ENCODE measurements around the gene RCC2. TPM values are rescaled to one million over a fixed set of nuclear protein-coding genes. Genes with fewer than 3 reads are reported as not detected.
"Not testable (repeated sequence)": the region's sequence is repeated elsewhere in the genome, so short reads cannot be mapped to it uniquely, and the experiment has no call there.

Gene RCC2
- total RNA-seq, 1 donor from 2014 or later, result 65.8 TPM

DNA sequence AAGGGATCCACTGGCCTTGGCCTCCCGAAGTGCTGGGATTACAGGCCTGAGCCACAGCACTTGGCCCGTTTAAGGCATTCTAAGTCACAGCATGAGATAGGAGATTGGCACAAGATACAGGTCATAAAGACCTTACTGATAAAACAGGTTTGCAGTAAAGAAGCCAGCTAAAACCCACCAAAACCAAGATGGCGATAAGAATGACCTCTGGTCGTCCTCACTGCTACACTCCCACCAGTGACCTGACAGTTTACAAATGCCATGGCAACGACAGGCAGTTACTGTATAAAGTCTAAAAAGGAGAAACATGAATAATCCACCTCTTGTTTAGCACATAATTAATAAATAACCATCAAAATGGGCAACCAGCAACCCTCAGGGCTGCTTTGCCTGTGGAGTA, 33.3 kb upstream of the RCC2 start:
- H3K9me3 ChIP-seq, result no peaks in the 10 kb centered on the region
- H3K27ac ChIP-seq, result no peak overlapping the region
- TF ChIP-seq, protein P1, sequence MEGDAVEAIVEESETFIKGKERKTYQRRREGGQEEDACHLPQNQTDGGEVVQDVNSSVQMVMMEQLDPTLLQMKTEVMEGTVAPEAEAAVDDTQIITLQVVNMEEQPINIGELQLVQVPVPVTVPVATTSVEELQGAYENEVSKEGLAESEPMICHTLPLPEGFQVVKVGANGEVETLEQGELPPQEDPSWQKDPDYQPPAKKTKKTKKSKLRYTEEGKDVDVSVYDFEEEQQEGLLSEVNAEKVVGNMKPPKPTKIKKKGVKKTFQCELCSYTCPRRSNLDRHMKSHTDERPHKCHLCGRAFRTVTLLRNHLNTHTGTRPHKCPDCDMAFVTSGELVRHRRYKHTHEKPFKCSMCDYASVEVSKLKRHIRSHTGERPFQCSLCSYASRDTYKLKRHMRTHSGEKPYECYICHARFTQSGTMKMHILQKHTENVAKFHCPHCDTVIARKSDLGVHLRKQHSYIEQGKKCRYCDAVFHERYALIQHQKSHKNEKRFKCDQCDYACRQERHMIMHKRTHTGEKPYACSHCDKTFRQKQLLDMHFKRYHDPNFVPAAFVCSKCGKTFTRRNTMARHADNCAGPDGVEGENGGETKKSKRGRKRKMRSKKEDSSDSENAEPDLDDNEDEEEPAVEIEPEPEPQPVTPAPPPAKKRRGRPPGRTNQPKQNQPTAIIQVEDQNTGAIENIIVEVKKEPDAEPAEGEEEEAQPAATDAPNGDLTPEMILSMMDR (IDR thresholded peaks at IDR 0.05), result no peak
- ATAC-seq (no peak), DNase-seq (no peak)
- no peaks in the 10 kb centered on the region for H3K27me3 ChIP-seq (ENCODE audit: low read depth)
- H3K36me3 ChIP-seq, result no peaks in the 10 kb centered on the region
- no peak overlapping the region for H3K4me3 ChIP-seq
- intact Hi-C loops (cut with DNase I), result no loop called here
- H3K4me1 ChIP-seq, result no peaks in the 10 kb centered on the region

DNA sequence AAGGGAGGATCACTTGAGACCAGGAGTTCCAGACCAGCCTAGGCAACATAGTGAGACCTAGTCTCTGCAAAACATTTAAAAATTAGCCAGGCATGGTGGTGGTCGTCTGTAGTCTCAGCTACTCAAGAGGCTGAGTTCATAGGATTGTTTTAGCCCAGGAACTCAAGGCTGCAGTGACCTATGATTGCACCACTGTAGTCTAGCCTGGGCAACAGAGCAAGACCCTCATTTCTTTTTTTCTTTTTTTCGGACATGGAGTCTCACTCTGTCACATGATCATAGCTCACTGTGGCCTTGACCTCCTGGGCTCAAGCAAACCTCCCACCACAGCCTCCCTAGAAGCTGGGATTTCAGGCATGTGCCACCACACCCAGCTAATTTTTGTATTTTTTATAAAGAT, 31.9 kb upstream of the RCC2 start:
- no peaks in the 10 kb centered on the region for H3K4me1 ChIP-seq
- no peak for ATAC-seq
- TF ChIP-seq, protein P1 (IDR thresholded peaks at IDR 0.05), result no peak
- no peak overlapping the region for H3K27ac ChIP-seq
- H3K36me3 ChIP-seq, result no peaks in the 10 kb centered on the region
- no peak for DNase-seq
- H3K27me3 ChIP-seq (ENCODE audit: low read depth), result no peaks in the 10 kb centered on the region
- intact Hi-C loops (cut with DNase I), result no loop called here
- no peaks in the 10 kb centered on the region for H3K9me3 ChIP-seq
- no peak overlapping the region for H3K4me3 ChIP-seq

DNA sequence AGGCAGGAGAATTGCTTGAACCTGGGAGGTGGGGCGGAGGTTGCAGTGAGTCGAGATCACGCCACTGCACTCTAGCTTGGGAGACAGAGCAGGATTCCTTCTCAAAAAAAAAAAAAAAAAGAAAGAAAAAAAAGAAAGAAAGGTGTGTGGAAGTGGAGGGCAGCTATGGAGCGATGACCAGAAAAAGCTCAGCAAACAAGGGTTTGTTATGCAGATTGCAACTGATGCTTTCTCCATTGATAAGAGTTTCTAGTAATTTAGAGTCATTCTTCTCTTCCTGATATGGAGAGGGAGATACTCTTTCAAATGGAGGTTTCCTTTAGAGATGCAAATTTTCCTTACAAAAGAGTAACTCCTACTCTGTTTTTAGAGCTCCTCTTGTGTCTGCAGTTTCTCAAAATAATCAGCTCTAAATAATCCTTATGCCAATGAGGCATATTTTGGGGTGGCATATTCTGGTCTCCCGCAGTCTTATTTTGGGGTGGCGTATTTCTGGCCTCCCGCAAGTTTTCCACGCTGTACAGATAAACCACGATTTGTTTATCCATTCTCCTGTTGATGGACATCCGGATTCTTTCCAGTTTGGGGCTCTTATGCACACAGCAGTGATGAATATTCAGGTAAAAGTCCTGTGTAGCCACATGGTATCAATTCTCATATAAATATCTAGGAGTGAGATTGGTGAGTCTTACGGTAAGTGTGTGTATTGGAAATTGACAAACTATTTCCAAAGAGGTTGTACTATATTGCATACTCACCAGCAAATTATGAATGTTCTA, 30.7 kb upstream of the RCC2 start:
- Histone ChIP-seq H3K9me3 (no peaks in the 10 kb centered on the region), H3K36me3 (no peaks in the 10 kb centered on the region), H3K27me3 (ENCODE audit: low read depth) (no peaks in the 10 kb centered on the region), H3K4me1 (no peaks in the 10 kb centered on the region), H3K4me3 (no peak overlapping the region), H3K27ac (no peak overlapping the region)
- no peak for ATAC-seq
- intact Hi-C loops (cut with DNase I), result no loop called here
- TF ChIP-seq, protein P1 (IDR thresholded peaks at IDR 0.05), result no peak
- DNase-seq, result no peak

DNA sequence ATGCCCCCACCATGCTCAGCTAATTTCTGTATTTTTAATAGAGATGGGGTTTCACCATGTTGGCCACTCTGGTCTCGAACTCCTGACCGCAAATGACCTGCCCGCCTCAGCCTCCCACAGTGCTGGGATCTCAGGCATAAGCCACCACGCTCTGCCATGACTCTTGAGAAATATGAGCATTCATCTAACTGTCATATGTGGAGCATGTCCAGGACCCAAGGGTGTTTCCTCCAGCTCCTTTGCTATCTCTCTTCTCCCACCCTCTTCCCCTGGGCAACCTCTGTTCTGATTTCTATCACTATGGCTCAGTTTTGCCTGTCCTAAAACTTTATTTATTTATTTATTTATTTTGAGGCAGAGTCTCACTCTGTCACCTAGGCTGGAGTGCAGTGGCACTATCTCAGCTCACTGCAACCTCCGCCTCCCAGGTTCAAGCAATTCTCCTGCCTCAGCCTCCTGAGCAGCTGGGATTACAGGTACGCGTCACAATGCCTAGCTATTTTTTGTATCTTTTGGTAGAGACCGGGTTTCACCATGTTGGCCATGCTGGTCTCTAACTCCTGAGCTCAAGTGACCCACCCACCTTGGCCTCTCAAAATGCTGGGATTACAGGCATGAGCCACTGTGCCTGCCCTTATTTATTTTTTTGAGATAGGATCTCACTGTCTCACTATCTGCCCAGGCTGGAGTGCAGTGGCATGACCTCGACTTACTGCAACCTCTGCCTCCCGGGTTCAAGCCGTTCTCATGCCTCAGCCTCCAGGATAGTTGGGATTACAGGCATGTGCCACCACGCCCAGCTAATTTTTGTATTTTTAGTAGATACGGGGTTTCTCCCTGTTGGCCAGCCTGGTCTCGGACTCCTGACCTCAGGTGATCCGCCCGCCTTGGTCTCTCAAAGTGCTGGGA, 29.1 kb upstream of the RCC2 start:
- H3K36me3 ChIP-seq; ATAC-seq; H3K9me3 ChIP-seq; H3K4me1 ChIP-seq; H3K27me3 ChIP-seq (ENCODE audit: low read depth); H3K4me3 ChIP-seq; DNase-seq; intact Hi-C loops (cut with DNase I); H3K27ac ChIP-seq: not testable (repeated sequence)

DNA sequence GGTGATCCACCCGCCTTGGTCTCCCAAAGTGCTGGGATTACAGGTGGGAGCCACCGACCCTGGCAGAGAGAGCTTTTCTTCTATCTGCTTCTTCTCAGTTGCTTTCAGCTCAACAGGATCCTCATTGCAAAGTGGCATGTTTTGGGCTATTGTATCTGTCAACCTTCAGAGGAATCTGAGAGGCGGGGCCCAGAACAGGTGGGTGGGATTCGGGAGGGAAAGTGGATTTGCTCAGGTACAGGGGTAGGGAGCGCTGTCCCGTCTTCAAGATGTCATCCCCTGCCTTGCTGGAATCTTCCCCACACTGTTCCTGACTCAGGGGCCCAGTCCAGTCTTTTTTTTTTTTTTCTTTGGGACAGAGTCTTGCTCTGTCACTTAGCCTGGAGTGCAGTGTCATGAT, 26.9 kb upstream of the RCC2 start:
- ATAC-seq (no peak), DNase-seq (no peak)
- H3K27me3 ChIP-seq (ENCODE audit: low read depth), result no peaks in the 10 kb centered on the region
- no peak overlapping the region for H3K4me3 ChIP-seq
- intact Hi-C loops (cut with DNase I), result no loop called here
- TF ChIP-seq, protein P1 (IDR thresholded peaks at IDR 0.05), result no peak
- H3K4me1 ChIP-seq, result no peaks in the 10 kb centered on the region
- H3K36me3 ChIP-seq, result no peaks in the 10 kb centered on the region
- H3K9me3 ChIP-seq, result no peaks in the 10 kb centered on the region
- H3K27ac ChIP-seq, result no peak overlapping the region

DNA sequence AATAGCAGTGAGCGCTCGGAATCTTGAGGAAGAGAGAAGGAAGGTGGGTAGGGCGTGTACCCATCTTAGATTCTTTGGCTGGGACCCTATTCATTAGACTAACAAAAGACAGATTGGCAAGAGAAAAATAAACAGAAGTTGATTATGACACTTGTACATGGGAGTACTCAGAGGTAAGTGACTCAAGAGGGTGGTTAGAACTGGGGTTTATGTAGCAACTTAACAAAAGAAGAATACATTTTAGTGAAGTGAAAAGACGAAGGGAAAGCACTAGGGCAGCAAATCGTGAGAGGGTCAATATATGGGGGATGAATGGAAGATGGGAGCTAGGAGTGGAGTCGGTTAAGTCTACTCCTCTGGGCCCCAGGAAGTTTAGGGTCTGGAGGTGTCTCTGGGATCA, 25.8 kb upstream of the RCC2 start:
- ATAC-seq, result no peak
- Histone ChIP-seq H3K4me1 (no peaks in the 10 kb centered on the region), H3K9me3 (no peaks in the 10 kb centered on the region), H3K36me3 (no peaks in the 10 kb centered on the region), H3K27me3 (ENCODE audit: low read depth) (no peaks in the 10 kb centered on the region), H3K4me3 (no peak overlapping the region), H3K27ac (no peak overlapping the region)
- TF ChIP-seq, protein P1 (IDR thresholded peaks at IDR 0.05), result no peak
- intact Hi-C loops (cut with DNase I), result no loop called here
- DNase-seq, result no peak

Data from lower lobe of right lung (tissue), 2 donors.